Measurements from ENCODE around the gene DNAJA3. TPM values are rescaled to one million over a fixed set of nuclear protein-coding genes. Genes with fewer than 3 reads are reported as not detected.

Gene DNAJA3
- total RNA-seq, 1 donor from 2014 or later, result 27.3 TPM

DNA sequence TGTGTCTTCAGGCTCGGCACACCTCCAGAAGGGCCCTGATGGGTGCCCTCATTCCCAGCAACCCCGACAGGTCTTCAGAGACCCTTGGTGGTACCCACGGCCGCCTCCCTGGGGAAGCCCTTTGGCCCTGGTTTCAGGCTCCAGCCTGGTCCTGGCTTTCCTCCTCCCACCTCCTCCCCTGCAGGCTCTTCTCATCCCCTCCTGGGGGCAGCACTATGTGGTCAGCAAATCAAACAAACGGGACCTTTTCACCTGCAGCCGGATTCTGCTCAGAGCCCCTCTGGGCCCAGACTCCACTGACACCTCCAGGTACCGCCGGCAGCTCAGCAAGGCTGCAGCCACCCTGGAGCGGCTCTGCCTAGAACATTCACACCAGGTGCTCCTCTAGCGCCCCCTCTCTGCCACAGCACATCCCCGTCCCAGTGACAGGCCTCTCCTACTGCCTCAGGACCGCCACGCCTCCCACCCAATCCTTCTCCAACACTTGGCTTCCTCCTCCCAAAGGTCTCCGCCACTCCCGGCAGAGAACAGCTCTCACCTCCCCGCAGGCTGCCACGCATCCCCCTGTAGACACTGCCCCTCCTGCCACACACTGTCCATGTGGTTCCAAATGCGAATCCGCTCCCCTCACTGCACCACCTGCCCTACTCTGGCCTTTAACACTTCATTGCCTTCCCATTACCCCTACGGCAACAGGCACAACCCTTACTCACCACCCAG lies 21.3 kb upstream of the DNAJA3 start:
- Histone ChIP-seq H3F3A (ENCODE audit: low read depth) (no peaks in the 10 kb centered on the region), H3K9ac (no peak overlapping the region), H3K79me2 (ENCODE audit: low read depth) (no peaks in the 10 kb centered on the region), H3K4me1 (no peaks in the 10 kb centered on the region), H3K36me3 (no peaks in the 10 kb centered on the region), H3K9me3 (ENCODE audit: low read depth) (no peaks in the 10 kb centered on the region), H3K27ac (no peak overlapping the region), H3K4me3 (no peak overlapping the region), H4K20me1 (ENCODE audit: low read depth) (peaks cover 4% of the 10 kb centered on the region), H3K27me3 (no peaks in the 10 kb centered on the region), H2AFZ (replicated peaks) (no peak overlapping the region), H3K4me2 (no peak overlapping the region)
- no peaks in the 10 kb centered on the region for H3K9me3 Mint-ChIP-seq
- peak overlapping the region; percentile 83 for H3K27ac Mint-ChIP-seq
- TF ChIP-seq, protein P1, sequence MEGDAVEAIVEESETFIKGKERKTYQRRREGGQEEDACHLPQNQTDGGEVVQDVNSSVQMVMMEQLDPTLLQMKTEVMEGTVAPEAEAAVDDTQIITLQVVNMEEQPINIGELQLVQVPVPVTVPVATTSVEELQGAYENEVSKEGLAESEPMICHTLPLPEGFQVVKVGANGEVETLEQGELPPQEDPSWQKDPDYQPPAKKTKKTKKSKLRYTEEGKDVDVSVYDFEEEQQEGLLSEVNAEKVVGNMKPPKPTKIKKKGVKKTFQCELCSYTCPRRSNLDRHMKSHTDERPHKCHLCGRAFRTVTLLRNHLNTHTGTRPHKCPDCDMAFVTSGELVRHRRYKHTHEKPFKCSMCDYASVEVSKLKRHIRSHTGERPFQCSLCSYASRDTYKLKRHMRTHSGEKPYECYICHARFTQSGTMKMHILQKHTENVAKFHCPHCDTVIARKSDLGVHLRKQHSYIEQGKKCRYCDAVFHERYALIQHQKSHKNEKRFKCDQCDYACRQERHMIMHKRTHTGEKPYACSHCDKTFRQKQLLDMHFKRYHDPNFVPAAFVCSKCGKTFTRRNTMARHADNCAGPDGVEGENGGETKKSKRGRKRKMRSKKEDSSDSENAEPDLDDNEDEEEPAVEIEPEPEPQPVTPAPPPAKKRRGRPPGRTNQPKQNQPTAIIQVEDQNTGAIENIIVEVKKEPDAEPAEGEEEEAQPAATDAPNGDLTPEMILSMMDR (IDR thresholded peaks at IDR 0.05), result peak; percentile 79
- TF ChIP-seq EZH2 (IDR thresholded peaks at IDR 0.05), result no peak
- DNase-seq (ENCODE audit: low spot score), result peak; percentile 85
- no peaks in the 10 kb centered on the region for H3K36me3 Mint-ChIP-seq
- H3K27me3 Mint-ChIP-seq (ENCODE audit: insufficient read depth, low read depth), result peaks cover 8% of the 10 kb centered on the region
- peak overlapping the region; percentile 56 for H3K4me3 Mint-ChIP-seq
- peaks cover 6% of the 10 kb centered on the region for H3K4me1 Mint-ChIP-seq

DNA sequence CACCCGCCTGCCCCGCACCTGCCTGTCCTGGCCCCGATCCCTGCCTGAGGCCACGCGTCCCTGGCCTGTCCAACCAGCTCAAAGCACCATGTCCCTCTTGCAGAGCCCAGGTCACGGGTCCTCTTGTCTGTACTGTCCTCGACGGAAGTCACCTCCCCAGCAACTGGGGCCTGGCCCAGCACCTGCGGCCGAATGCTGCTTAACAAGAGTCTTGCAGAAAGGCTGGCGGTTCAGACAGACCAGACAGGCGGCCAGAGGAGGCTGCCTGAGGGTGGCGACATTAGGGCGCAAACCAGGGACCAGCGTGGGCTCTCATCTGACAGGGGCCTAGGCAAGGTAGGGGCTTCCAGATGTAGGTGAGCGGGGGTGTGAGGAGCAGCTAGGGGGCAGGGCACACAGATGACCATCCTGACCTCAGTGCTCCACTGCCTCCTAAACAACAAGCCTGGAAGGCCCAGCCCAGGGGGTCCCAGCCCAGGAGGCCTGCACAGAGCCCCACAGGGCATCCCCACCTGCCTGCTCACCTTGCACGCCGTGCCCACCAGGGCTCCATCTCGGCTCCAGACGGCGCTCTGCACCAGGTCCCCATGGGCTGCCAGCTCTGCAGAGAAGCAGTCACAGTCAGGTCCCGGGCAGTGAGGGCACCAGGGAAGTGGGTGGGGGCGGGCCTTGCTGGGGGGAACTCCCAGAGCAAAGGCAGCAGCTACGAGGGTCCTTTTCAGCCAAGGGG lies 20.5 kb upstream of the DNAJA3 start:
- H3K27ac ChIP-seq, result no peak overlapping the region
- H3K4me1 ChIP-seq, result no peaks in the 10 kb centered on the region
- H3K4me3 ChIP-seq, result no peak overlapping the region
- H3K36me3 ChIP-seq, result no peaks in the 10 kb centered on the region
- no peak overlapping the region for H3K4me2 ChIP-seq
- TF ChIP-seq, protein P1 (IDR thresholded peaks at IDR 0.05), result no peak
- TF ChIP-seq EZH2phosphoT487 (IDR thresholded peaks at IDR 0.05) (no peak), EZH2 (IDR thresholded peaks at IDR 0.05) (no peak)
- peaks cover 4% of the 10 kb centered on the region for H4K20me1 ChIP-seq (ENCODE audit: low read depth)
- no peaks in the 10 kb centered on the region for H3K9me3 ChIP-seq (ENCODE audit: low read depth)
- no peak overlapping the region for H3K27ac Mint-ChIP-seq
- DNase-seq (ENCODE audit: low spot score), result no peak
- H3K9ac ChIP-seq, result no peak overlapping the region
- no peaks in the 10 kb centered on the region for H3K27me3 ChIP-seq
- H3F3A ChIP-seq (ENCODE audit: low read depth), result no peaks in the 10 kb centered on the region
- no peaks in the 10 kb centered on the region for H3K79me2 ChIP-seq (ENCODE audit: low read depth)
- peaks cover 4% of the 10 kb centered on the region for H3K4me1 Mint-ChIP-seq
- peak overlapping the region; percentile 56 for H3K4me3 Mint-ChIP-seq
- peaks cover 8% of the 10 kb centered on the region for H3K27me3 Mint-ChIP-seq (ENCODE audit: insufficient read depth, low read depth)
- no peaks in the 10 kb centered on the region for H3K9me3 Mint-ChIP-seq
- H2AFZ ChIP-seq (replicated peaks), result no peak overlapping the region
- no peaks in the 10 kb centered on the region for H3K36me3 Mint-ChIP-seq

DNA sequence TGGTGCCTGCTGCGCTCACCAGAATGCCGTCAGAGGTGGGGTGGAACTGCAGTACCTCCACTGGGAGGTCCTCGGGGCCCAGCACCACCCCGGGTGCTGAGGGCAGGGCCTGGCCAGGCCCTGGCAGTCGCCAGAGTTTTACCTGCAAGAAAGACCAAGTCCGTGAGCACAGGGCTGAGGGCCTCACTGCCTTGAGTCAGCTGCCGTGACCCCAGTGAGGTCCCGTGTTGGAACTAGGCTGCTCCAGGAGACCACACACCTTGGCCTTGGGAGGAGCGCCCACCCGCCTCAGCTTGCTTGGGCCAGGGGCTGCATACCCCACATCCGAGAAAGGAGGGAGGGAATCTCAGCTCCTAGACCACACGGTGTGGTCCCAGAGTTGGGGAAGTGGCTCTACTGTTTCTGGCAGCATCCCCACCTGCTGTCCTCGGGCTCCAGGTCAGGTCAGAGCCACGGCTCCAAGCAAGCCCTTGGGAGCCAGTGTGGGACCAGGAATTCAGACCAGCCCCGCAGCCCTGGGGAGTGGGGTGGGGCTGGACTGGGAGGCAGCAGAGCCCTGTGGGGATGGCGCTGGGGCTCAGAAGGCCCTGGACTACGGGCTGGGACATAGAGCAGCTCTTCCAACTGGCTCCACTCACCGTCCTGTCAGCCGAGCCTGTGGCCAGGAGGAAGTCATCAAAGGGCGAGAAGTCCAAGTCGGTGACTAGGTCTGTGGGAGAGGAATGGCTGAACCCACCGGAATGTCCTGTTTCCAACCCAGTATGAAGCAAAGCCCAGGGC lies 17.9 kb upstream of the DNAJA3 start:
- DNase-seq (ENCODE audit: low spot score), result no peak
- Histone ChIP-seq H3K4me2 (no peak overlapping the region), H3K9me3 (ENCODE audit: low read depth) (no peaks in the 10 kb centered on the region), H3K4me1 (no peaks in the 10 kb centered on the region), H3K36me3 (no peaks in the 10 kb centered on the region), H3K9ac (no peak overlapping the region), H3K4me3 (no peak overlapping the region), H2AFZ (replicated peaks) (no peak overlapping the region), H3F3A (ENCODE audit: low read depth) (no peaks in the 10 kb centered on the region), H3K27me3 (no peaks in the 10 kb centered on the region), H3K27ac (no peak overlapping the region), H3K79me2 (ENCODE audit: low read depth) (no peaks in the 10 kb centered on the region), H4K20me1 (ENCODE audit: low read depth) (peaks cover 4% of the 10 kb centered on the region)
- no peaks in the 10 kb centered on the region for H3K9me3 Mint-ChIP-seq
- no peak overlapping the region for H3K4me3 Mint-ChIP-seq
- TF ChIP-seq EZH2 (IDR thresholded peaks at IDR 0.05) (no peak), EZH2phosphoT487 (IDR thresholded peaks at IDR 0.05) (no peak)
- H3K27ac Mint-ChIP-seq, result no peak overlapping the region
- peaks cover 10% of the 10 kb centered on the region for H3K4me1 Mint-ChIP-seq
- H3K27me3 Mint-ChIP-seq (ENCODE audit: insufficient read depth, low read depth), result no peaks in the 10 kb centered on the region
- H3K36me3 Mint-ChIP-seq, result no peaks in the 10 kb centered on the region
